ENCODE results near the gene TNFSF9. TPM values are rescaled to one million over a fixed set of nuclear protein-coding genes. Genes with fewer than 3 reads are reported as not detected.

The TNFSF9 gene
- total and polyA plus RNA-seq, 2 of the 8 experiments (the other 6 are each of a cell fraction or from before 2014, with no cell fraction given) = 1.7 to 4.4 TPM

GRCh38 chr19:6519289-6519688 is 11.5 kb upstream of the TNFSF9 start:
- Histone ChIP-seq H2AFZ (ENCODE audit: low read length) (no peak overlapping the region), H3K79me1 (ENCODE audit: low read depth, low read length) (no peaks in the 10 kb centered on the region), H2BK120ac (replicated peaks; ENCODE audit: low read depth, low read length) (no peak overlapping the region), H2BK12ac (ENCODE audit: low read depth, low read length) (no peak overlapping the region), H4K8ac (ENCODE audit: extremely low read depth, insufficient read depth, low read length) (no peak overlapping the region), H3K36me3 (ENCODE audit: control insufficient read depth in 2 of 4, insufficient read depth in 4 of 4, low read length in 3 of 4) (no peaks in the 10 kb centered on the region), H3K14ac (ENCODE audit: insufficient read length) (no peak overlapping the region), H3K27me3 (replicated peaks in 1 of 4; ENCODE audit: control insufficient read depth in 3 of 4, extremely low read depth in 1 of 4, insufficient read depth in 3 of 4, low read length in 3 of 4) (peaks cover 0 to 2% (median 0%) of the 10 kb centered on the region in 4 experiments; a peak in 1 of 7 replicates), H2BK15ac (ENCODE audit: low read length) (no peak overlapping the region), H3K4ac (replicated peaks; ENCODE audit: insufficient read length, low read depth, low read length) (no peak overlapping the region), H3K4me1 (replicated peaks in 1 of 4; ENCODE audit: control insufficient read depth in 3 of 4, insufficient read depth in 4 of 4, low read length in 3 of 4) (peaks cover 0 to 5% (median 3%) of the 10 kb centered on the region in 4 experiments; a peak in 4 of 7 replicates), H4K20me1 (replicated peaks in 1 of 2; ENCODE audit: control insufficient read depth in 1 of 2, insufficient read depth in 2 of 2, low read length in 2 of 2) (peaks cover 0 to 3% of the 10 kb centered on the region in 2 experiments), H2BK20ac (ENCODE audit: low read length) (no peak overlapping the region), H4K91ac (replicated peaks; ENCODE audit: insufficient read length, low read length) (no peak overlapping the region), H3K4me3 (ENCODE audit: extremely low read depth in 1 of 4, insufficient read depth in 2 of 4, low read depth in 3 of 4, low read length in 4 of 4) (no peak overlapping the region), H3K23me2 (ENCODE audit: low read depth, low read length) (peaks cover 12% of the 10 kb centered on the region; the same call in 1 of the 2 replicates), H3K56ac (replicated peaks; ENCODE audit: insufficient read length, low read depth, low read length) (no peak overlapping the region), H3K4me2 (ENCODE audit: insufficient read depth in 1 of 2, low read depth in 2 of 2, low read length in 2 of 2) (no peak overlapping the region), H3K9me3 (ENCODE audit: insufficient read depth in 2 of 2, low read depth in 1 of 2, low read length in 1 of 2) (no peaks in the 10 kb centered on the region), H2AK5ac (ENCODE audit: low read depth, low read length) (no peak overlapping the region), H3K23ac (ENCODE audit: insufficient read length) (no peak overlapping the region), H4K5ac (ENCODE audit: insufficient read length, low read depth, low read length) (no peak overlapping the region), H3K18ac (ENCODE audit: extremely low read depth, low read length) (no peak overlapping the region), H3K27ac (ENCODE audit: low read depth, low read length) (no peak overlapping the region), H3K79me2 (ENCODE audit: control insufficient read depth in 1 of 2, insufficient read depth in 2 of 2, low read length in 2 of 2) (no peaks in the 10 kb centered on the region), H3K9ac (replicated peaks in 1 of 4; ENCODE audit: extremely low read depth in 1 of 4, low read depth in 3 of 4, low read length in 3 of 4) (no peak overlapping the region), H2BK5ac (ENCODE audit: low read depth, low read length) (no peak overlapping the region)
- POLR2A ChIA-PET (ENCODE audit: partially characterized antibody) = interaction anchor here (0.6 to 1.0 kb wide), 2 partner anchors 11 to 12 kb away, joined by 3 to 5 read pairs; partner anchors contain the start of gene TNFSF9
- FAIRE-seq = no peak
- TF ChIP-seq ATF3 (IDR thresholded peaks at IDR 0.05; ENCODE audit: insufficient read depth, low read depth, low read length) (no peak), GTF2F1 (IDR thresholded peaks at IDR 0.05; ENCODE audit: borderline replicate concordance, low read depth, low read length) (no peak), EGR1 (IDR thresholded peaks at IDR 0.05; ENCODE audit: borderline replicate concordance, low read depth, low read length) (no peak), CTCF (IDR thresholded peaks at IDR 0.05; ENCODE audit: control extremely low read depth in 1 of 3, insufficient read depth in 1 of 3, low read depth in 1 of 3, low read length in 3 of 3) (no peak), JUN (IDR thresholded peaks at IDR 0.05; ENCODE audit: low read depth, low read length) (no peak), SIX5 (IDR thresholded peaks at IDR 0.05; ENCODE audit: low read depth, low read length) (no peak), JUND (IDR thresholded peaks at IDR 0.05; ENCODE audit: low read length) (no peak), BRCA1 (IDR thresholded peaks at IDR 0.05; ENCODE audit: low read depth, low read length) (no peak)
- CTCF ChIA-PET (ENCODE audit: partially characterized antibody) = interaction anchor here (0.6 to 1.4 kb wide), 2 partner anchors 112 to 1049 kb away, joined by 3 read pairs; no protein-coding TSS in a partner anchor
- WGBS, 2 experiments (ENCODE audit: extremely low coverage in 1 of 2, insufficient coverage in 1 of 2, insufficient read length in 1 of 2, insufficient replicate concordance in 2 of 2, low coverage in 1 of 2, low lambda C conversion rate in 2 of 2, missing lambda C conversion rate in 1 of 2) = 86% methylated on average over 2 of the region's 2 CpGs; no CpG with 5 or more reads in 1 of the 2 experiments
- DNase-seq (ENCODE audit: low read depth in 1 of 2, low spot score in 2 of 2) = no peak

Data from H1 (cell line).